ENCODE results near the gene ZNF672. TPM values are rescaled to one million over a fixed set of nuclear protein-coding genes. Genes with fewer than 3 reads are reported as not detected.
"Not testable (repeated sequence)": the region's sequence is repeated elsewhere in the genome, so short reads cannot be mapped to it uniquely, and the experiment has no call there.

ZNF672 gene
- total RNA-seq, 4 donors from 2014 or later: 15.0 to 34.3 (median 24.0) TPM

GRCh38 chr1:248873409-248873992 lies 35.5 kb downstream of the ZNF672 start:
- Histone ChIP-seq H3K27me3 (no peaks in the 10 kb centered on the region), H3K4me1 (no peaks in the 10 kb centered on the region), H3K4me3 (peak overlapping the region; percentile 71 to 81), H3K36me3 (no peaks in the 10 kb centered on the region), H3K9me3 (no peaks in the 10 kb centered on the region), H3K27ac (peak overlapping the region; percentile 97)
- peak; percentile 97 for DNase-seq
- TF ChIP-seq POLR2A (IDR thresholded peaks at IDR 0.05): peak; percentile 15 to 57
- no peak for TF ChIP-seq CTCF (IDR thresholded peaks at IDR 0.05)
- intact Hi-C loops (cut with DNase I; ENCODE audit: low total_unique reads): no loop called here

GRCh38 chr1:248873993-248874533 lies 36.0 kb downstream of the ZNF672 start:
- Histone ChIP-seq H3K36me3 (no peaks in the 10 kb centered on the region), H3K27me3 (no peaks in the 10 kb centered on the region), H3K4me1 (no peaks in the 10 kb centered on the region), H3K27ac (peak overlapping the region; percentile 97), H3K4me3 (peak overlapping the region; percentile 71 to 81), H3K9me3 (no peaks in the 10 kb centered on the region)
- intact Hi-C loops (cut with DNase I; ENCODE audit: low total_unique reads): no loop called here
- DNase-seq: peak; percentile 80 to 88
- no peak for TF ChIP-seq POLR2A (IDR thresholded peaks at IDR 0.05)
- no peak for TF ChIP-seq CTCF (IDR thresholded peaks at IDR 0.05)

- H3K4me1 ChIP-seq: no peaks in the 10 kb centered on the region
- intact Hi-C loops (cut with DNase I; ENCODE audit: low total_unique reads): no loop called here
- no peak overlapping the region for H3K4me3 ChIP-seq
- DNase-seq: no peak
- H3K27me3 ChIP-seq: no peaks in the 10 kb centered on the region
- no peaks in the 10 kb centered on the region for H3K36me3 ChIP-seq
- H3K27ac ChIP-seq: no peak overlapping the region
- H3K9me3 ChIP-seq: no peaks in the 10 kb centered on the region
- TF ChIP-seq POLR2A (IDR thresholded peaks at IDR 0.05): no peak
- no peak for TF ChIP-seq CTCF (IDR thresholded peaks at IDR 0.05)
Observed at GRCh38 chr1:248881261-248881660, 43.2 kb downstream of the ZNF672 start.

GRCh38 chr1:248882427-248882826 lies 44.4 kb downstream of the ZNF672 start:
- H3K36me3 ChIP-seq; H3K27me3 ChIP-seq; H3K4me3 ChIP-seq; H3K27ac ChIP-seq; intact Hi-C loops (cut with DNase I; ENCODE audit: low total_unique reads); H3K9me3 ChIP-seq; DNase-seq; H3K4me1 ChIP-seq: not testable (repeated sequence)

GRCh38 chr1:248884632-248885295 lies 46.7 kb downstream of the ZNF672 start:
- H3K4me1 ChIP-seq: no peaks in the 10 kb centered on the region
- TF ChIP-seq CTCF (IDR thresholded peaks at IDR 0.05): no peak
- no peak for TF ChIP-seq POLR2A (IDR thresholded peaks at IDR 0.05)
- intact Hi-C loops (cut with DNase I; ENCODE audit: low total_unique reads): no loop called here
- H3K27me3 ChIP-seq: no peaks in the 10 kb centered on the region
- no peaks in the 10 kb centered on the region for H3K36me3 ChIP-seq
- H3K4me3 ChIP-seq: no peak overlapping the region
- H3K27ac ChIP-seq: no peak overlapping the region
- no peaks in the 10 kb centered on the region for H3K9me3 ChIP-seq
- DNase-seq: no peak

Data from uterus (tissue), 4 donors.